ENCODE data around the gene HLA-DOA.

Gene HLA-DOA

DNA sequence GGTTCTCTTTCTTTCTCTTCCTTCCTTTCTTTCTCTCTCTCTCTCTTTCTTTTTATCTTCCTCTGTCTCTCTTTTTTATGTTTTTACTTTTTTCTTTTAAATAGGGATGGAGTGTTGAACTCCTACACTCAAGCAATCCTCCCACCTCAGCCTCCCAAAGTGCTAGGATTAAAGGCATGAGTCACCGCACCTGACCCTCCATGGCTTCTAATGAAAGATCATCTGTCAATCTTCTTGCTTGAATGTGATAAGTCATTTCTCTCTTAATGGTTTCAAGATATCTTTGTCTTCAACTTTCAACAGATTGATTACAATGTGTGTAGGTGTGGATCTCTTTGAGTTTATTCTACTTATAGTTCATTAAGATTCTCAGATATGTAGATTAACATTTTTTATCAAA, 25.2 kb upstream of the HLA-DOA start:
- Histone ChIP-seq H3K4me3 (ENCODE audit: low read depth, low read length) (no peak overlapping the region), H3K27me3 (ENCODE audit: control insufficient read depth, insufficient read depth, low read length) (no peaks in the 10 kb centered on the region), H3K9ac (no peak overlapping the region), H3K9me3 (ENCODE audit: control insufficient read depth, low read length) (no peaks in the 10 kb centered on the region), H3K79me2 (no peaks in the 10 kb centered on the region), H2AFZ (no peak overlapping the region), H3K4me2 (ENCODE audit: low read length) (no peak overlapping the region), H3K27ac (no peak overlapping the region), H3K4me1 (no peaks in the 10 kb centered on the region), H3K36me3 (ENCODE audit: control insufficient read depth, insufficient read depth, low read length) (no peaks in the 10 kb centered on the region)
- TF ChIP-seq, protein P1, sequence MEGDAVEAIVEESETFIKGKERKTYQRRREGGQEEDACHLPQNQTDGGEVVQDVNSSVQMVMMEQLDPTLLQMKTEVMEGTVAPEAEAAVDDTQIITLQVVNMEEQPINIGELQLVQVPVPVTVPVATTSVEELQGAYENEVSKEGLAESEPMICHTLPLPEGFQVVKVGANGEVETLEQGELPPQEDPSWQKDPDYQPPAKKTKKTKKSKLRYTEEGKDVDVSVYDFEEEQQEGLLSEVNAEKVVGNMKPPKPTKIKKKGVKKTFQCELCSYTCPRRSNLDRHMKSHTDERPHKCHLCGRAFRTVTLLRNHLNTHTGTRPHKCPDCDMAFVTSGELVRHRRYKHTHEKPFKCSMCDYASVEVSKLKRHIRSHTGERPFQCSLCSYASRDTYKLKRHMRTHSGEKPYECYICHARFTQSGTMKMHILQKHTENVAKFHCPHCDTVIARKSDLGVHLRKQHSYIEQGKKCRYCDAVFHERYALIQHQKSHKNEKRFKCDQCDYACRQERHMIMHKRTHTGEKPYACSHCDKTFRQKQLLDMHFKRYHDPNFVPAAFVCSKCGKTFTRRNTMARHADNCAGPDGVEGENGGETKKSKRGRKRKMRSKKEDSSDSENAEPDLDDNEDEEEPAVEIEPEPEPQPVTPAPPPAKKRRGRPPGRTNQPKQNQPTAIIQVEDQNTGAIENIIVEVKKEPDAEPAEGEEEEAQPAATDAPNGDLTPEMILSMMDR (IDR thresholded peaks at IDR 0.05): no peak

DNA sequence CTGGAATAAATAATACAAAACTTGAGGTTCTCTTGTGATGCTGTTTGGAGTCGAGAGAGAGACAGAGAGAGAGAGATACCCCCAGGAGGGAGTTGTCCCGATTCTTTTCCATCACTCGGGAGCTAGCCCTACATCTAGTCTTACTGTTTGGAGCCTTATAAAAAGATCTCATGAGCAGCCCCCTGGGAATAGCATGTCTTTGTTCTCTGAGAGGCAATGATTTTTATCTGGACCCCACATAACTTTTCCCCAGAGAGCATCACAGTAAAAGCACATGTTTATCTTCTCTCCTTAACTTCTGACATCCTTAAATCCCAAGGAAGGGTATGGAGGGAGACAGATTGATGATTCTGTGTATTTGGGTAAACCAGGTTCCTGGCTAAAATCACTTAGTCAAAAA, 20.9 kb upstream of the HLA-DOA start:
- H3K36me3 ChIP-seq (ENCODE audit: control insufficient read depth, insufficient read depth, low read length): no peaks in the 10 kb centered on the region
- H3K27me3 ChIP-seq (ENCODE audit: control insufficient read depth, insufficient read depth, low read length): no peaks in the 10 kb centered on the region
- no peak overlapping the region for H3K9ac ChIP-seq
- H3K4me3 ChIP-seq (ENCODE audit: low read depth, low read length): no peak overlapping the region
- no peaks in the 10 kb centered on the region for H3K9me3 ChIP-seq (ENCODE audit: control insufficient read depth, low read length)
- peak overlapping the region; percentile 73 for H3K27ac ChIP-seq
- H3K4me1 ChIP-seq: peaks cover 4% of the 10 kb centered on the region
- H2AFZ ChIP-seq: no peak overlapping the region
- TF ChIP-seq, protein P1 (IDR thresholded peaks at IDR 0.05): no peak
- no peak overlapping the region for H3K4me2 ChIP-seq (ENCODE audit: low read length)
- no peaks in the 10 kb centered on the region for H3K79me2 ChIP-seq

DNA sequence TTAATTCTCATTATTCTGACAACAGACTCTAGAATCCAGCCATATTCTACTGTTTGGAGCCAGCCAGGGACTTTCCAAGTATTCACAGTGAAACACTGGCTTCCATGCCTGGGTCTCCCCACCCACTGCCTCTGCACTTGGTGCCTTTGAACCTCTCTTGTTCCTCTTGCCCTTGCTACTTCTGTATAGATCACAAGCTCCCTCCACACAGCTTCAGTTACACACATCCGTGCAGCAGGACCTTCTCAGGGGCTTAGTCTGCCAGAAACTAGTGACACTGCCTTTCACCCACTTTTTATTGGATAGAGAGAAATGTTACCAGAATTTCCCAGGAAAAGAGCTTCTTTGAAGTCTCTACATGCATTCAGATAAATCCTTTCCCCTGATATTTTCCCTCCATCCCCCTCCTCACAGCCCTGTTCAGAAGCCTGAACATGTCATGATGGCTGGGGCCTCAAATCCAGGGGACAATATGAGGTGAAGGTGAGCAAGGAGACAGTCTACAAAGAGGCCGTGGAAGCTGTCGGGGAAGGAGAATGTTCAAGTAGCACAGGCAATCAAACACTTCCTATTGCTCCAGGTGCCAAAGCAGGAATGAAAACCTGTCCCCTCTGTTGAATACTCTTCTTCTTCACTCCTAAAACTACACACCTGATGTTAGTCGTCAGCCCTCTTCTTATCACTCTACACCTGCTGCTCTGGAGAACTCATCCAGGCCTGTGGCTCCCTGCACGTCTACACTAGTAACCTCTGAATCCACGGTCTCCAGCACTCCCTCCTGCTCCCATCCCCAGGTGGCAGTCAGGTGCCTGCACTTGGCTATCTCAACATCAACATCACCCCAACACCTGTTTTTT, 20.2 kb upstream of the HLA-DOA start:
- Histone ChIP-seq H3K79me2 (no peaks in the 10 kb centered on the region), H3K4me1 (peaks cover 4% of the 10 kb centered on the region), H3K9me3 (ENCODE audit: control insufficient read depth, low read length) (no peaks in the 10 kb centered on the region), H3K4me2 (ENCODE audit: low read length) (no peak overlapping the region), H3K27me3 (ENCODE audit: control insufficient read depth, insufficient read depth, low read length) (no peaks in the 10 kb centered on the region), H3K4me3 (ENCODE audit: low read depth, low read length) (no peak overlapping the region), H3K36me3 (ENCODE audit: control insufficient read depth, insufficient read depth, low read length) (no peaks in the 10 kb centered on the region), H3K27ac (peak overlapping the region; percentile 73), H2AFZ (no peak overlapping the region), H3K9ac (no peak overlapping the region)
- TF ChIP-seq, protein P1 (IDR thresholded peaks at IDR 0.05): no peak

DNA sequence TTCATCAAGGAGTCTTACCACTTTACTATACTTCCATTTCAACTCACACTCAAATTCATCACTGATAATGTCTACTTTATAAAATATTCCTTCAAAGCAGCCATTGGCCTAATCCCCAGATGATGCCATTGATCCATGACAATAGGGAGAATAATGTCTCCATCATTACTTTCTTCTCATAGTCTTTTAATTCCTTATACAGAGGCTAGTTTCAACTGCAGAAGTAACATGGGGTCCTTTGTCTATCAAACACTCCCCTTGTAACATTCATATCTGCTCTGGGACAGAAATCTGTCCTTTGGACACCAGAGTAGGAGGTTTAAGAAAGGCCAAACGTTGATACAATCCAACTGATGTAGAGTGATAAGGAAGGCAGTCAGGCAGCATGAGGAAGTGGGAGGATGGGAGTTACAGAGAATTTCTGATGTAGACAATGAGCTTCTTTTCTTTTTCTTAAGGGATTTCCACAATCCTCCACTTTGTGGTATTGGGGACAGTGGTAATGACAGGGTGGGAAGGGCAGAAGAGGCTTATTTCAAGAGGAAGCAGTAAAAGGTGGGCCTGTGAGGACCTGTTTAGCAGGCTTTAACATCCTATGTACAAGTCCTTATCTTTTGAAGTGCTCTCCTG, 18.9 kb upstream of the HLA-DOA start:
- H3K79me2 ChIP-seq: no peaks in the 10 kb centered on the region
- no peaks in the 10 kb centered on the region for H3K27me3 ChIP-seq (ENCODE audit: control insufficient read depth, insufficient read depth, low read length)
- H3K36me3 ChIP-seq (ENCODE audit: control insufficient read depth, insufficient read depth, low read length): no peaks in the 10 kb centered on the region
- H2AFZ ChIP-seq: no peak overlapping the region
- no peak overlapping the region for H3K4me3 ChIP-seq (ENCODE audit: low read depth, low read length)
- H3K9ac ChIP-seq: no peak overlapping the region
- TF ChIP-seq, protein P1 (IDR thresholded peaks at IDR 0.05): no peak
- H3K4me1 ChIP-seq: peaks cover 4% of the 10 kb centered on the region
- H3K9me3 ChIP-seq (ENCODE audit: control insufficient read depth, low read length): no peaks in the 10 kb centered on the region
- H3K27ac ChIP-seq: peak overlapping the region; percentile 73
- H3K4me2 ChIP-seq (ENCODE audit: low read length): no peak overlapping the region

Data from parathyroid adenoma (tissue), 2 donors.